HAP-1 (cell line): ENCODE results near the gene CTNND2.

Experiments
- DNase-seq, 2 experiments: peaks; one replicate each; pipeline ENCODE4 v3.0.0-alpha.2; 2016 to 2020; ENCODE audit warnings: low spot score in 2 of 2
- H3K27me3 ChIP-seq: fragments of 250-450 bp; sonication (Bioruptor Pico); 2 replicates; pipeline ENCODE4 v1.5.1; 2020; ENCODE audit warnings: low read depth, mild to moderate bottlenecking, moderate library complexity
- H3K36me3 ChIP-seq: fragments of 250-450 bp; sonication (Bioruptor Pico); replicated peaks from 2 replicates; pipeline ENCODE4 v1.5.1; 2020; ENCODE audit warnings: mild to moderate bottlenecking
- H3K4me1 ChIP-seq: fragments of 250-450 bp; sonication (Bioruptor Pico); 2 replicates; pipeline ENCODE4 v1.5.1; 2020; ENCODE audit warnings: mild to moderate bottlenecking
- H3K4me3 ChIP-seq: fragments of 250-450 bp; sonication (Bioruptor Pico); 2 replicates; pipeline ENCODE4 v1.5.1; 2020; ENCODE audit warnings: mild to moderate bottlenecking, moderate library complexity
- H3K9me3 ChIP-seq: fragments of 250-450 bp; sonication (Bioruptor Pico); 2 replicates; pipeline ENCODE4 v1.5.1; 2020; ENCODE audit warnings: mild to moderate bottlenecking, moderate library complexity
- in situ Hi-C: fragments of 300-500 bp; cut with MboI; formaldehyde crosslinking; loops from 3 replicates; pipeline ENCODE4 v1.14.3; 2020; ENCODE audit warnings: low sequenced_read_pairs, inconsistent platforms, mixed read lengths

Gene CTNND2

GRCh38 chr5:11305245-11305644, 599.0 kb downstream of the CTNND2 start:
- in situ Hi-C loops = no loop called here

GRCh38 chr5:11304641-11305040, 599.6 kb downstream of the CTNND2 start:
- Histone ChIP-seq H3K36me3 (no peaks in the 10 kb centered on the region), H3K9me3 (no peaks in the 10 kb centered on the region), H3K4me1 (no peaks in the 10 kb centered on the region), H3K27me3 (no peaks in the 10 kb centered on the region), H3K4me3 (no peak overlapping the region)
- in situ Hi-C loops = no loop called here
- no peak for DNase-seq

More at GRCh38 chr5:11305245-11305644, 599.0 kb downstream of the CTNND2 start:
- Histone ChIP-seq H3K4me1 (no peaks in the 10 kb centered on the region), H3K9me3 (no peaks in the 10 kb centered on the region), H3K4me3 (no peak overlapping the region), H3K36me3 (no peaks in the 10 kb centered on the region), H3K27me3 (no peaks in the 10 kb centered on the region)
- no peak for DNase-seq

- in situ Hi-C loops = no loop called here
- Histone ChIP-seq H3K36me3 (no peaks in the 10 kb centered on the region), H3K4me3 (no peak overlapping the region), H3K27me3 (no peaks in the 10 kb centered on the region), H3K9me3 (no peaks in the 10 kb centered on the region), H3K4me1 (no peaks in the 10 kb centered on the region)
- no peak for DNase-seq
Measured at GRCh38 chr5:11302663-11303062, 601.6 kb downstream of the CTNND2 start.

- H3K4me3 ChIP-seq = no peak overlapping the region
- H3K36me3 ChIP-seq = no peaks in the 10 kb centered on the region
- in situ Hi-C loops = no loop called here
- H3K27me3 ChIP-seq = no peaks in the 10 kb centered on the region
- H3K9me3 ChIP-seq = no peaks in the 10 kb centered on the region
- H3K4me1 ChIP-seq = no peaks in the 10 kb centered on the region
- no peak for DNase-seq
Measured at GRCh38 chr5:11301171-11301570, 603.1 kb downstream of the CTNND2 start.

GRCh38 chr5:11300736-11301135, 603.5 kb downstream of the CTNND2 start:
- Histone ChIP-seq H3K4me3 (no peak overlapping the region), H3K36me3 (no peaks in the 10 kb centered on the region), H3K4me1 (no peaks in the 10 kb centered on the region), H3K27me3 (no peaks in the 10 kb centered on the region), H3K9me3 (no peaks in the 10 kb centered on the region)
- in situ Hi-C loops = no loop called here
- DNase-seq = no peak

GRCh38 chr5:11298877-11299276, 605.4 kb downstream of the CTNND2 start:
- H3K36me3 ChIP-seq = no peaks in the 10 kb centered on the region
- no peak overlapping the region for H3K4me3 ChIP-seq
- in situ Hi-C loops = no loop called here
- no peaks in the 10 kb centered on the region for H3K27me3 ChIP-seq
- no peaks in the 10 kb centered on the region for H3K9me3 ChIP-seq
- DNase-seq = no peak
- no peaks in the 10 kb centered on the region for H3K4me1 ChIP-seq

GRCh38 chr5:11293523-11293922, 610.7 kb downstream of the CTNND2 start:
- Histone ChIP-seq H3K36me3 (no peaks in the 10 kb centered on the region), H3K27me3 (no peaks in the 10 kb centered on the region), H3K9me3 (no peaks in the 10 kb centered on the region), H3K4me3 (no peak overlapping the region), H3K4me1 (no peaks in the 10 kb centered on the region)
- in situ Hi-C loops = no loop called here
- no peak for DNase-seq

GRCh38 chr5:11292648-11293356, 611.4 kb downstream of the CTNND2 start:
- H3K36me3 ChIP-seq = no peaks in the 10 kb centered on the region
- H3K4me1 ChIP-seq = no peaks in the 10 kb centered on the region
- no peaks in the 10 kb centered on the region for H3K27me3 ChIP-seq
- in situ Hi-C loops = no loop called here
- no peak overlapping the region for H3K4me3 ChIP-seq
- no peak for DNase-seq
- H3K9me3 ChIP-seq = no peaks in the 10 kb centered on the region

GRCh38 chr5:11289733-11290132, 614.5 kb downstream of the CTNND2 start:
- no peaks in the 10 kb centered on the region for H3K4me1 ChIP-seq
- no peak for DNase-seq
- in situ Hi-C loops = no loop called here
- H3K36me3 ChIP-seq = no peaks in the 10 kb centered on the region
- no peaks in the 10 kb centered on the region for H3K27me3 ChIP-seq
- H3K4me3 ChIP-seq = no peak overlapping the region
- H3K9me3 ChIP-seq = no peaks in the 10 kb centered on the region

- no peaks in the 10 kb centered on the region for H3K27me3 ChIP-seq
- no peak for DNase-seq
- no peak overlapping the region for H3K4me3 ChIP-seq
- in situ Hi-C loops = no loop called here
- no peaks in the 10 kb centered on the region for H3K36me3 ChIP-seq
- no peaks in the 10 kb centered on the region for H3K4me1 ChIP-seq
- no peaks in the 10 kb centered on the region for H3K9me3 ChIP-seq
Measured at GRCh38 chr5:11289208-11289607, 615.0 kb downstream of the CTNND2 start.

GRCh38 chr5:11281842-11282241, 622.4 kb downstream of the CTNND2 start:
- H3K4me1 ChIP-seq = no peaks in the 10 kb centered on the region
- in situ Hi-C loops = no loop called here
- no peaks in the 10 kb centered on the region for H3K36me3 ChIP-seq
- no peak overlapping the region for H3K4me3 ChIP-seq
- DNase-seq = no peak
- no peaks in the 10 kb centered on the region for H3K27me3 ChIP-seq
- no peaks in the 10 kb centered on the region for H3K9me3 ChIP-seq

- H3K27me3 ChIP-seq = no peaks in the 10 kb centered on the region
- in situ Hi-C loops = no loop called here
- H3K36me3 ChIP-seq = no peaks in the 10 kb centered on the region
- no peak overlapping the region for H3K4me3 ChIP-seq
- no peaks in the 10 kb centered on the region for H3K9me3 ChIP-seq
- no peaks in the 10 kb centered on the region for H3K4me1 ChIP-seq
- no peak for DNase-seq
Measured at GRCh38 chr5:11277323-11277722, 626.9 kb downstream of the CTNND2 start.

GRCh38 chr5:11273180-11273903, 630.9 kb downstream of the CTNND2 start:
- H3K9me3 ChIP-seq = no peaks in the 10 kb centered on the region
- H3K27me3 ChIP-seq = no peaks in the 10 kb centered on the region
- no peak for DNase-seq
- no peak overlapping the region for H3K4me3 ChIP-seq
- no peaks in the 10 kb centered on the region for H3K36me3 ChIP-seq
- in situ Hi-C loops = no loop called here
- H3K4me1 ChIP-seq = no peaks in the 10 kb centered on the region

- Histone ChIP-seq H3K27me3 (no peaks in the 10 kb centered on the region), H3K4me1 (no peaks in the 10 kb centered on the region), H3K9me3 (no peaks in the 10 kb centered on the region), H3K4me3 (no peak overlapping the region), H3K36me3 (no peaks in the 10 kb centered on the region)
- in situ Hi-C loops = no loop called here
- no peak for DNase-seq
Measured at GRCh38 chr5:11269515-11269914, 634.7 kb downstream of the CTNND2 start.
